GM19023 (cell line): ENCODE data around the gene DCDC2.
A peak's percentile ranks its signal among the peaks of the same experiment; 100 is the strongest.
"Not testable (repeated sequence)": the region's sequence is repeated elsewhere in the genome, so short reads cannot be mapped to it uniquely, and the experiment has no call there.

Experiments used
- ATAC-seq: cut with Tn5 transposase; IDR thresholded peaks from one replicate; pipeline ENCODE4 v1.9.1; 2021; ENCODE audit warnings: mild to moderate bottlenecking, moderate library complexity; ENCODE audit not compliant: unreplicated experiment

DCDC2 gene

GRCh38 chr6:24329022-24329421 lies 28.8 kb downstream of the DCDC2 start:
- no peak for ATAC-seq

GRCh38 chr6:24327756-24328155 lies 30.1 kb downstream of the DCDC2 start:
- no peak for ATAC-seq

- ATAC-seq: no peak
These were observed 31.9 kb downstream of the DCDC2 start for GRCh38 chr6:24325978-24326377.

- ATAC-seq: no peak
These were observed 33.2 kb downstream of the DCDC2 start for GRCh38 chr6:24324617-24325016.

GRCh38 chr6:24323632-24324337 lies 34.1 kb downstream of the DCDC2 start:
- no peak for ATAC-seq

- no peak for ATAC-seq
These were observed 34.9 kb downstream of the DCDC2 start for GRCh38 chr6:24322924-24323323.

GRCh38 chr6:24322446-24322845 lies 35.4 kb downstream of the DCDC2 start:
- not testable (repeated sequence) for ATAC-seq

- no peak for ATAC-seq
These were observed 36.2 kb downstream of the DCDC2 start for GRCh38 chr6:24321538-24322162.

- no peak for ATAC-seq
These were observed 44.4 kb downstream of the DCDC2 start for GRCh38 chr6:24313251-24314141.

GRCh38 chr6:24311775-24312174 lies 46.1 kb downstream of the DCDC2 start:
- ATAC-seq: not testable (repeated sequence)

GRCh38 chr6:24307881-24308280 lies 50.0 kb downstream of the DCDC2 start:
- ATAC-seq: no peak

GRCh38 chr6:24306936-24307335 lies 50.9 kb downstream of the DCDC2 start:
- ATAC-seq: no peak

GRCh38 chr6:24306038-24306437 lies 51.8 kb downstream of the DCDC2 start:
- no peak for ATAC-seq

- no peak for ATAC-seq
These were observed 60.9 kb downstream of the DCDC2 start for GRCh38 chr6:24296944-24297343.

GRCh38 chr6:24293852-24294251 lies 64.0 kb downstream of the DCDC2 start:
- ATAC-seq: not testable (repeated sequence)

- ATAC-seq: no peak
These were observed 70.6 kb downstream of the DCDC2 start for GRCh38 chr6:24287239-24287638.

GRCh38 chr6:24284006-24284405 lies 73.9 kb downstream of the DCDC2 start:
- ATAC-seq: peak; percentile 13

GRCh38 chr6:24283043-24283985 lies 74.5 kb downstream of the DCDC2 start:
- peak; percentile 86 for ATAC-seq

- ATAC-seq: no peak
These were observed 83.3 kb downstream of the DCDC2 start for GRCh38 chr6:24274441-24275083.
